Measurements from ENCODE around the gene YJU2.

- TF ChIP-seq EZH2 (IDR thresholded peaks at IDR 0.05; ENCODE audit: borderline replicate concordance, low read depth, low read length, severe bottlenecking) (no peak), CTCF (IDR thresholded peaks at IDR 0.05; ENCODE audit: borderline replicate concordance, extremely low read depth, low read length, poor library complexity, severe bottlenecking) (no peak)
These were observed 53.7 kb downstream of the YJU2 start for GRCh38 chr19:4300589-4300988.
